ENCODE data around the gene SLC7A4.

The SLC7A4 gene

DNA sequence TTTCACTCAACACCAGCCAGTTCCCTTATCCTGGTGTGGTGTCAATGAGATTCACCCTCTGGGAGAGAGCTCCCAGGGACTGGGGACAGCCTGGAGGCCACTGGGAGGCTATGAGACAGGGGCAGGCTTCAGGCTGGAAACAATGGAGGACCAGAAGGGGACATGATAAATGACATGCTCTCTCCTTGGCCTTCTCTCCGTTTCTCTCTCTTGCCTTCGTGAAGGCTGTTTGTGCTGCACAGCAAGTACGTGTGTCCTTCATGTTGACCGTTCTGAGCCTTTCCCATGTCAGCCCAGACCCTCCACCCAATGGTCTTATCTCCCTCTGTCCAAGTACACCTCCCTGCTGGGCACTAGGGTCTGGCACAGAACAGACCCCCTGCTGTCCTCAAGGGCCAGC lies 51.8 kb downstream of the SLC7A4 start:
- DNase-seq: no peak

DNA sequence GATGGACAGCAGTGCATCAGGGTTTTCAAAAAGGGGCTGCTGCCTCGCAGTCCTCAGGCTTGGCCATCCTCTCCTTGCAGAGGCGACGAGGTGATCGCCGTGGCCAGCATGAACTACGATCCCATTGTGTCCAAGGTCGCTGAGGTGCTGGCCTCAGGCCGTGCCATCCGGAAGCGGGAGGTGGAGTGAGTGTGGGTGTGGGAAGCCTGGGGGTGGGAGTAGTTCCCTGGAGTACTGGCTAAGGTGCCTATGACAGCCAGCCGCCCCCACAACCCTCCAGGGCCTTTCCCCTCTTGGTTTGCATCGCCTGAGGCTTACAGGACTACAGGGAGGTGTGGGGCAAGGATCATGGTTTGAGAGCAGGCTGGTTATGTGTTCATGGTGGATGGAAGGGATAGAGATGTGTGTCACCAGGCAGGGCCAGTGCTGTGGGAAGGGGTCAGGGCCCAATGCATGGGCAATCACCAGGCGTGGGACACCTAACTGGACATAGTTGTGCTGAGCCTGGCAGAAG lies 52.4 kb downstream of the SLC7A4 start:
- no peak for DNase-seq

DNA sequence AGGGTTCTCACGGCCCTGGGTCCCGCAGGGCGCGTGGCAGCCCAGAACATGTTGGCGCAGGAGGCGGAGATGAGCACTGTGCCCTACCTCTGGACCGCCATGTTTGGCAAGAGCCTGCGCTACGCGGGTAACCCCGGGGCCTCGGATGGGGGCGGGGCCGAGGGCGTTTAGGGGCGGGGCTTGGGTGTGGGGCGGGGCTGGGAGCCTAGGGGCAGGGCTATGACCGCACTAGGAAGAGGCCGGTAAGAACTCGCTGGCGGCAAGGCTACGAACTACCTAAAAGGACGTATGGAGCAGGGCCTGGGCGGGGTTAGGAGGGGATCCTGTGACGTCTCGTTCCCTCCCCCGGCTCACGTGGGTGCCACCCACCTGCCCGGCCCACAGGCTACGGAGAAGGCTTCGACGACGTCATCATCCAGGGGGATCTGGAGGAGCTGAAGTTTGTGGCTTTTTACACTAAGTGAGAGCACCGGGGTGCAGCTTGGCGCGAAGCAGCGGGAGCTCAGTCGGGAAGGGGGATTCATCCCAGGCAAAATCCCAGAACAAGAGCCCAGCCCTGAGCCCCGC lies 53.0 kb downstream of the SLC7A4 start:
- DNase-seq: no peak

Data from NCI-H345 (cell line).